H1 (cell line): ENCODE data around the gene CASZ1.

Experiments
- ATF2 ChIP-seq: IDR thresholded peaks from 2 replicates; pipeline ENCODE4 v1.6.1; 2012; ENCODE audit warnings: low read length, inconsistent platforms
- CBX5 ChIP-seq: fragments of 300-800, 300-1000 bp; sonication (generic); IDR thresholded peaks from 2 replicates; pipeline ENCODE4 v1.7.1; 2016; ENCODE audit warnings: antibody characterized with exemption, low read length, low read depth
- CHD1 ChIP-seq: IDR thresholded peaks from 2 replicates; pipeline ENCODE4 v1.6.1; 2012; ENCODE audit warnings: low read depth, low read length, improper control_type of control experiment
- CTCF ChIP-seq, 3 experiments: IDR thresholded peaks; 1 replicate in 2 of 3; 2 replicates in 1 of 3; pipeline versions ENCODE4 v1.5.1 to v1.6.1; 2011; ENCODE audit warnings: low read length in 3 of 3, mild to moderate bottlenecking in 3 of 3, inconsistent platforms in 2 of 3, low read depth in 1 of 3, moderate library complexity in 1 of 3; ENCODE audit not compliant: insufficient read depth in 1 of 3; ENCODE audit errors: control extremely low read depth in 1 of 3
- EGR1 ChIP-seq: IDR thresholded peaks from 2 replicates; pipeline ENCODE4 v1.6.1; 2011; ENCODE audit warnings: low read depth, low read length, borderline replicate concordance
- FOSL1 ChIP-seq: IDR thresholded peaks from 2 replicates; pipeline ENCODE4 v1.6.1; 2011; ENCODE audit warnings: mild to moderate bottlenecking, low read depth, low read length, moderate library complexity; ENCODE audit not compliant: insufficient read depth
- JUND ChIP-seq: IDR thresholded peaks from 2 replicates; pipeline ENCODE4 v1.6.1; 2011; ENCODE audit warnings: mild to moderate bottlenecking, improper control_type of control experiment, low read length
- MAX ChIP-seq: IDR thresholded peaks from 2 replicates; pipeline ENCODE4 v1.6.1; 2012; ENCODE audit warnings: inconsistent platforms
- NRF1 ChIP-seq: IDR thresholded peaks from 2 replicates; pipeline ENCODE4 v1.6.1; 2011; ENCODE audit warnings: mild to moderate bottlenecking, low read depth, low read length, improper control_type of control experiment
- POLR2A ChIP-seq, 2 experiments: IDR thresholded peaks; 1 replicate in 1 of 2; 2 replicates in 1 of 2; pipeline ENCODE4 v1.6.1; 2011; ENCODE audit warnings: low read depth in 2 of 2, low read length in 2 of 2, mild to moderate bottlenecking in 2 of 2; ENCODE audit errors: control extremely low read depth in 1 of 2
- SIN3A ChIP-seq, 2 experiments: IDR thresholded peaks in 1 of 2; conservative IDR thresholded peaks in 1 of 2; 2 replicates each; pipeline ENCODE4 v1.6.1; 2011 to 2012; ENCODE audit warnings: low read length in 2 of 2, improper control_type of control experiment in 1 of 2, low read depth in 1 of 2, mild to moderate bottlenecking in 1 of 2
- SIX5 ChIP-seq: IDR thresholded peaks from 2 replicates; pipeline ENCODE4 v1.6.1; 2011; ENCODE audit warnings: mild to moderate bottlenecking, low read depth, low read length
- SRF ChIP-seq: IDR thresholded peaks from 2 replicates; pipeline ENCODE4 v1.6.1; 2011; ENCODE audit warnings: mild to moderate bottlenecking, low read depth, low read length, moderate library complexity
- ZNF274 ChIP-seq: IDR thresholded peaks from 2 replicates; pipeline ENCODE4 v1.7.0; 2012; ENCODE audit warnings: low read length, borderline replicate concordance; ENCODE audit errors: extremely low read depth

DNA sequence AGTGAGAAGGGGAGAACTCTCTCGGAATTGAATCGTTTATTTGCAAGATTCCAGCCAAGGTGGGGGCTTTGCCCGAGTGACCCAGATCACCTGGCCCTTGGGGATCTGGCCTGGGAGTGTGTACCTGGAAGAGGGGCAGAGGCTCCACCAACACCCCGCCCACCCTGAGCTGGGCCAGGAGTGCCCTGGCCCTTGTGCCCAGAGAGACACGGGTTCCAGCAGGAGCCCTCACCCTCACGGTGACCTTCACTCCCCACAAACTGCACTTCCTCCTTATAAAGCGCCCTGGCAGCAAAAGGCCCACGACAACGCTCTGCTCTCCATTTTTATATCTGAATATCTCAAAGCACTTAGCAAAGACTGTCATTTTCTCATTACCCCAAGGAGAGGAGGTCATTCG is 16.6 kb downstream of the CASZ1 start:
- no peak for TF ChIP-seq CBX5
- no peak for TF ChIP-seq SRF
- TF ChIP-seq EGR1 = no peak
- no peak for TF ChIP-seq CTCF (IDR thresholded peaks at IDR 0.05; ENCODE audit: control extremely low read depth in 1 of 3, insufficient read depth in 1 of 3, low read depth in 1 of 3, low read length in 3 of 3)
- no peak for TF ChIP-seq MAX
- no peak for TF ChIP-seq ATF2
- TF ChIP-seq FOSL1 = no peak
- TF ChIP-seq POLR2A (IDR thresholded peaks at IDR 0.05; ENCODE audit: control extremely low read depth in 1 of 2, low read depth in 2 of 2, low read length in 2 of 2) = no peak
- no peak for TF ChIP-seq CHD1
- no peak for TF ChIP-seq JUND
- TF ChIP-seq NRF1 = no peak
- TF ChIP-seq SIN3A (conservative IDR thresholded peaks at IDR 0.05 in 1 of 2, IDR thresholded peaks at IDR 0.05 in 1 of 2; ENCODE audit: low read depth in 1 of 2, low read length in 2 of 2) = no peak
- no peak for TF ChIP-seq ZNF274
- no peak for TF ChIP-seq SIX5
